CD4-positive, alpha-beta T cell treated with Interleukin-1 beta for 1 hour (primary cell): ENCODE data around the gene PAPPA.

Source experiments
- DNase-seq, 2 donors: peaks; one replicate each; pipeline ENCODE4 v3.0.0-alpha.2; 2020 to 2022

The PAPPA gene

DNA sequence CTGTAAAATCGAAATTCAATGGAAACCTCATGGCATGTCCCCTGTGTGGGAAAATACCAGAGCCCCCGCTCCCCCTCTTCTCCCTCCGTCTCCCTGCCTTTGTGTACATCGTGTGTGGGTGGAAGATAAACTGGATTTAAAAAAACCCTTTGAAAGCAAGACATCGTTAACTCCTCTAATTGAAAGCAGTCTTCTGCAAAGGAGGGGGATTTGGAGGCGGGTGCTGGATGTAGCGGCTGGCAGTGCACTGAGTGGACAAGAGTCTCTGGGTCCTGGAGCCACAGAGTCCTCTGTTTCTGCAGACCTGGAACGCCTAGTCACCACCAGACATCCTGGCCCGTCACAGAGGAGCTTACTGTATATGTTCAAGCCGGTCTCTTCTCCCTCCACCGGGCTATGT is 169.4 kb downstream of the PAPPA start:
- DNase-seq: no peak

DNA sequence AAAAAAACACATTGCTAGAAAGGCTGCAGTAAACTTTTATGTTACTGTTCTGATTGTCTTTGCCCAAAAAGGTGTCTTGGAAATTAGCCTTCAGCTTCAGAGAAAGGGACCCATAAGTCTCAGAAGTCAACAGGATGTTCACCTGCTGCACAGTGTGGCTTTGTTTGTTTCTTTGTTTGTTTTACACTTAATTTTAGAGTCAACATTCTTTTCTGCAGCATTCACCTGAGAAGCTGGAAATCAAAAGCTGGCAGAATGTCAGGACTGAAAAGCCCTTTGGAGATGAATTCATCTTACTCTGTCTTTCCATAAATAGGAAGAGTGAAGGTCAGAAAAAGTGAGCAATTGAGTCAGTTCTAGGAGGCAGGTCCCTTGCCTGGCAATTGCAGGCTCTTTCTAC is 170.0 kb downstream of the PAPPA start:
- no peak for DNase-seq

DNA sequence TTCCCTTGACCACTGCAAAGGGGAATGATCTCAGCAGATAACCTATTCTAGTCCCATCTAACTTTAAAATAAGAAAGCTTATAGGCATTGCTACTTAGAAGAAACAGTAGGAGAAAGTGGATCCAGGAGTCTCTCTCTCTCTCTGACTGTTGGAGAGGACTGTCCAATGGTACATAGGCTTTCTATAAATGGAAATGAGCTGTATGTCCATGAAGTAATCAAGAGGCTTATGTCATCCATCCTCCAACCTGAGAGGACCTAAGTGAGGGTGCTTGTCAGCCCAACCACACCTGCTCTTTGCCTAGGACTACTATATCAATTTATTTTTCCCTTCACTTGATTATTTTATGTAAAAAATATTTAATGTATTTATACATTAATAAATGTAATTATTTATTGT is 172.3 kb downstream of the PAPPA start:
- DNase-seq: no peak

DNA sequence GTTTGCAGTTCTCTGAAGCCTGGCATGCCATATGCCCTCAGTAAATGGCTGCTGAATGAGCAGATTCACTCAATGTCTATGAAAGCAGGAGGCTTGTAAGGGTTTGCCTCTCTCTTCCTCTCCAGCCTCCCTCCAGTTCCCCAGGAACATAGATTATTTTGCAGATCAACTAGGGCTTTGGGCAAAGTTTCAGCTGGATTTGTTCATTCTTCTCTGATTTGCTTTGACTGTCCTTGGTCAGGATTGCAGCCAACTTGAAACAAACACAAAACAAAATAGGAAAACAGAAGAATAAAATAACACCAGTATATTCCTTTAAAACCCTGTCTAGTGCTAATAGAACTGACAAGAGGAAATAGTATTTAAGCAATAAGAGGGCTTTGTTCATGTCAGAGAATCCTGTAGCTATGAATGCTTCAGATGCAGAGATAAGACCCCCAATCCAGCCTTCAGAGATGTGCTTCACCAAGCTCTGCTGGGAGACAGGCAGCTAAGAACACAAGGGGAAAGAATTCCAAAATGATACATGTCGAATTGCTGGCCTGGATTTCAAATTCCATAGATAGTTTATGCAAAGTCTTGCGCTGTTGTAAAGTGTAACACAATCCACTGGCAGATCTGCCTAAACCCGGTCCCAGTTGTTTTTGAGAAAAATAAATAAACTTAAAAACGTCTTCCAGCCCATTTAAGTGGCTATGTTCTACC is 174.3 kb downstream of the PAPPA start:
- DNase-seq: no peak

DNA sequence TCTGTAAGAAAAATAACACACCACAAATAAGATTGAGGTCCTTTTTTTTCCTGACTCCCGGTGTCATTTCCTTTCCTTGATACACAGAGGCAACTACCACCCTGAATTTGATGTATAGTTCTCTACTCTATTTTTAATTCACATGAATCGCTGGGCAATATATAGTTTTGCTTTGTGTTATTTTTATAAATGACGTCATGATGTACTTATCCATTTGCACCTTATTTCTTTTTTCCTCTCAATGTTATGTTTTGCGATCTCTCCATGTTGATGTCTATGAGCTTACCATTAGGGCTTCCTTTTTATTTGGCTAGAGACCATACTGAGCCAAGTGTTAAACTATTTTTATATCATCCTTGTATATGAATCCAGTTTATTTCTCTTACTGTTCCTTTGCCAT is 175.9 kb downstream of the PAPPA start:
- DNase-seq: no peak

DNA sequence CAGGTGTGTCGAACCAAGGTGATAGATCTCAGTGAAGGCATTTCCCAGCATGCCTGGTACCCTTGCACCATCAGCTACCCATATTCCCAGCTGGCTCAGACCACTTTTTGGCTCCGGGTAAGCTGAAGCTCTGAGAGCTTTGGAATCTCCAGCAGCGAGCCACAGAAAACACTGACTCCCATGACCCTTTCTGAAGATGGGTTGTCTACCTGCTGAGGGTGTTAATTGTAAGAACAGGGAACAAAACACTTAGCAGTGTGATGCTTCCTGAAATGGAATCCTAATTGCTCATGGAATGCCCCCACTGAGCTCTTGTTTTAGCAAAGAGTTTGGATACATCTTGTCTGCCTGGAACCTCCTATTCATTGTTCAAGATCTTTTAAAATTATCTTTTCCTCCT is 177.7 kb downstream of the PAPPA start:
- no peak for DNase-seq

DNA sequence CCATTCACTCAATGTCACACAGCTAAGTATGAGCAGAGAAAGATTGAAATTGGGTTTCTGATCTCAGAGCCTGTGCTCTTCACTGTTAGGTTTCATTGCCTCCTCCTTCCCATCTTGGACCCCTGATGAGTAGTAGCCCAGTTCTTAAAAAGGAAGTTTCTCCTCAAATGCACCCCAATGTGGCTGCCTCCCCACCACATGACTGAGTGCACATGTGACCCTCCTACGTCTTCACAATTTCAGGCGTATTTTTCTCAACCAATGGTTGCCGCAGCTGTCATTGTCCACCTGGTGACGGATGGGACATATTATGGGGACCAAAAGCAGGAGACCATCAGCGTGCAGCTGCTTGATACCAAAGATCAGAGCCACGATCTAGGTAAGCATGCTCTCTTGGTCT is 178.5 kb downstream of the PAPPA start:
- no peak for DNase-seq

DNA sequence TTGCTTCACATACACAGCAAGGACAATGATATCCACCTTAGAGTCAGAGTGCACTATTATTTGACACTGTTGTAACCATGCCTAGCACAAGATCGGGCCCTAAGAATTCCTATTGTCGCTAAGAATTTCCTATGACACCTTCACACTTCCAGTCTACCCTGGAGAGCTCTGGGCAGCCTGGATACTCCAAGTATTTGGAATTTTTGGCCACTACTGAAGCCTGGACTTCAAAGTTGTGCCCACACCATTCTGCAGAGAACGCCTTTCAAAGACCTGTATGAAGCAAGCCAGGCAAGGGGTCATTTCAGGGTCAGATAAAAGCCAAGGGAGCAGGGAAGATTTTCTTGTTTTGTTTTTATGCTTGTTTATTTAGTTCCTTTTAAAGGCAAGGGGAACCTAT is 179.7 kb downstream of the PAPPA start:
- no peak for DNase-seq

DNA sequence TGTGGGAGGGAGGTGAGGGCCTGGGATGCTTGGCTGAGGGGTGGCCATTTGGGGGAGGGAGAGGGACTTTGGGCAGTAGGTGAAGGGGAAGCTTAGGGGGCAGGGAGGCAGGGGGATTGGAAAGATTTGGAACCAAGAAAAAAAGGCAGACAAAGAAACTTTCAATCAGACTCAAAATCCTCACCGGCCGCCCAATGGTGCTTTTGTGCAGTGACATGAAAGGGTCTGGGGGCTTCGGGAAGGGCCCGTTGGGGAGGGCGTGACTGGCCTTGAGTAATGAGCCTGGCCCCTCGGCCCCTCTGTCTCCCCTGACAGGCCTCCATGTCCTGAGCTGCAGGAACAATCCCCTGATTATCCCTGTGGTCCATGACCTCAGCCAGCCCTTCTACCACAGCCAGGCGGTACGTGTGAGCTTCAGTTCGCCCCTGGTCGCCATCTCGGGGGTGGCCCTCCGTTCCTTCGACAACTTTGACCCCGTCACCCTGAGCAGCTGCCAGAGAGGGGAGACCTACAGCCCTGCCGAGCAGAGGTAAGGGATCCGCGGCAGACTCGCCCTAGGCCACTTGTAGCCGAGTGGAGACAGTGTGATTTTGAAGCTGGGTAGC is 181.1 kb downstream of the PAPPA start:
- DNase-seq: no peak

DNA sequence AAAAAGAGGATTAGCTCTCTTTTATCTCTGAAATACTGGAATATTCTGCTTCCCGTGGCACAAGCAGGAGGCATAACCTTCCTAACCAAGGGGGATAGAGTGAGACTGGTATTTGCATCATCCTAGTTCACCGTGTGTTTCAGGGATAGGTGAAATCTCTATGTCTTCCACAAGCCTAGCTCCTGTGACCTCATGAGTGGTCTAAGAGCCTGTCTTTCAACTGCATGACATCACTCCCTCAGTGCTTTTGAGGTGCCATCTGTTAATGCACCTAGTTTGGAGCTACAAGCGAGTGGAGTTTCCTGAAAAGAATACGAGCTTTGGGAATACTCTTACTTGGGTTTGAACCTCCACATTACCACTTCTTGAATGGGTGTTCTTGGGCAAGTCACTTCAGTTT is 181.8 kb downstream of the PAPPA start:
- DNase-seq: no peak

DNA sequence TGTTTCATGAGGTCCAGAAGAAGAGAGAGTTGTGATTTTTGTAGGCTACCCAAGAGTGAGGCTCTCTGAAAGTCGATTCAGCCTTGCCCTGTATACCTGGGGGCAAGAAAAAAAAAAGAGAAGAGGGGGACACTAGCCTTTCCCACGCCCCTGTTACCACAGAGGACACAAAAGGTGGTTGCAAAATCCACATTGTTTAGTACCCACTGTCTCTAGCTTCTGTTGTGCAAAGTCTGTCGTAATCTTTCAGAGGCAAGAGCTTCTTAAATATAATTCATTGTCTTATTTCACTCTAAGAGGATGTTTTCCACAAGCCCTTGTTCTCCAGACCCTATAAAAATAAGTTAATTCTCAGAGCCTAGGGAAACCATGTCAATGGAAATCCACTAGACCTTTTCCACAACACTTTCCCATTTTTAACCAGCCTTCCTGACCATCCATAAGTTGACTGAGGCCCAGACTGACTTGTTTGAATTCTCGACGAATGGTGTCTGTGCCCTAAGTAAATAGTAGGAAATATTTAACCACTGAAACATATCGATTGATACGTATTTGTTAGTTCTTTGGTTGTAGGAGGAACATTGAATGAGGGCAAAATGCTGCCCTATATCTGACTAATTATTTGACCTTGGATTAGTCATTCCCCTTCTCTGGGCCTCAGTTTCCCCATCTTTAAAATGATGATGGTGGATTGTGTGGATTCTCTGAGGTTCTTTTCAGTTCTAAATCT is 182.7 kb downstream of the PAPPA start:
- no peak for DNase-seq

DNA sequence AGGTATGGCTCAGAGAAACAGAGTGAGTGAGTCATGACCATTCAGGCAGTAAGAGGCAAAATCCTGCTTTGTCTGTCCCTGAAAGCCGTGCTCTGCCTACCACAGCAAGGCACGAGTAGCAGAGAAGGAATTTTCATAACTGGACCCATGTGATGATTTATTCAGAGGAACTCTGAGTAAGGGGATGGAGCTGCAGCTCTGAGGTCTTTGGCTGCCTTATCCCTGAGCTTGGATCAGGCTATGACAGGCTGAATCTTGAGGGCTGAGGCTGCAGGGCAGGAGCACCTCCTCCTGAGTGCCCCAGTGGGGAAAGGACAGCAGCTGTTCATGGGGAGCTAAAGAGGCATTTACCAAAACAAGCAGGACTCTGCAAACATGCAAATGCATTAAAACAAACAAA is 183.4 kb downstream of the PAPPA start:
- no peak for DNase-seq

DNA sequence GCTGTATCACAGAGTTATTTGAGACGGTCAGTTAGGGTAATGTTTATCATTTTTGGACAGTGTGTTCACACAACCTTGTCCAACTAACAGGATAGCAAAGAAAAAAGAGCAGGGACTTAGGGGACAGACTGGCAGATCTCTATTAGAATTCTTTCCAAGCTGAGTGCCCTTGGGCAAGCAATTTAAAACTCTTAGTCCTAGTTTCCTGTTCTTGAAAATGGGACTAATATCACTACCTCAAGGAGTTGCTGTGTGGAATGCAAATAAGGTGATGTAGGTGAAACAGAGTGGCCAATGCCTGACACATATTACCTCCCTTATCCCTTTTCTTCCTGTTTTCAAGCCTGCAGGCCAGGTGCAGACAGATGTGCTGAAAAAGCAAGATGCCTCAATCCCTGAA is 186.7 kb downstream of the PAPPA start:
- DNase-seq: no peak

DNA sequence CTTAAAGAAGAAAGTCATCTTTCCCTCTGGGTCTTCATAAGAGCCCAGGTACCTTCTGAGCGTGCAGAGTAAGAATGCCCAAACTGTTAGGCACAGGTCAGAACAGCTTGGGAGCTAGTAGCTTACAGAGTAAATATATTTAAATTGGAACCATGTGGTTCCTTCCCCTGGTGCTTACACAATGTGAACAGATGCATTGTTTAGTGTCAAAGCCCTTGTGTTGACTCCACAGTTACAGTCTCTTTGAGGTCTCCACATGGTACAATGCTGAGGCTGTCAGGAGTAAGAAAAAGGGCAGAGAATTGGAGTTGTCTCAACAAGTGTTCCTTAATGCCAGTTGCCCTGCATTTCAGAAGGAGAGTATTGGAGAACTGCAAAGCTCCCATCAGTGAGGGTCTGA is 188.5 kb downstream of the PAPPA start:
- DNase-seq: no peak

DNA sequence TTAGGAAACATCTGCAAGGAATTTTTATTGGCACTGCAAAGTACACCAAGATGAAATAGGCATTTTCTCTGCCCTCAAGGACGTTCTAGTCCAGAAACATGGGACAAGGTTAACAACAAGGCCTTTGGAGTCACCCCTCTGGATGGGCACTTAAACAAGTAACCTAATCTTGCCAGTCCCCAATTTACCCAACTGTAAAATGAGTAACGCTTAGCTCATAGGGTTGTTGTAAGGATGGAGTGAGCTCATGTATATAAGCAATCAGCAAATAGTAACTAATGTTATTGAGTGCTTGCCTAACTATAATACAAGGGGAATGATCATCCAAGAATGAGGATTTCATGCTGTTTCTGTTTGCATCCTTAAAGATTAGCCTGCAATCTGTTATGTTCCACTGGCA is 189.3 kb downstream of the PAPPA start:
- no peak for DNase-seq

DNA sequence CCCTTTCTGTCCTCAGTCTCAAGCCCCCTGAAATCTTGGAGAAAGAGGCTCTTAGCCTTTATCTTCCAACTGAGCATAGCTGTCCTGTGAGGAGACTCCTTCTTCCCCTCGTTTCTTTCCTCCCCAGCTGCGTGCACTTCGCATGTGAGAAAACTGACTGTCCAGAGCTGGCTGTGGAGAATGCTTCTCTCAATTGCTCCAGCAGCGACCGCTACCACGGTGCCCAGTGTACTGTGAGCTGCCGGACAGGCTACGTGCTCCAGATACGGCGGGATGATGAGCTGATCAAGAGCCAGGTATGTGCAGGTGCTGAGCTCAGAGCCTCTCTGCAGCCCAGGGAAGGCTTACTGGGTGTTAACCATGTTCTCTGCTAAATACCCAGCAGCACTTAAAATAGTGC is 190.8 kb downstream of the PAPPA start:
- no peak for DNase-seq

DNA sequence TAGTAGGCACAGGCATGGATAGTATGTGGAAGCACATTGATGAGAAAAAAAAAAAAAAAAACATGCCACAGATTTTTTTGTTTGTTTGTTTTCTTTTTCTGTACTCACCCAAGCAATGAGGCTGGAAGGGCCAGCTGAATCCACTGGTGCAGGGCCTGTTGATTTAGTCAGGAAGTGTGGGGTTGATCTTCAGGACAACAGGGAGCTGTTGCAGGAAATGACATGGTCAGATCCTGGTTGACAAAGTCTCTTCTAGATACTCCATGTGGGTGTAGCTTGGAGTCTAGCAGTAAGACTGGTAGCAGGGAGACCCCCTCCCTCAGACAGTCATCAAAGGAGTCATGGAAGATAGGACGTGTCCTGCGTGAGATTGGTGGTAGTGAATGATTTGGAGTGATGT is 191.8 kb downstream of the PAPPA start:
- DNase-seq: no peak

DNA sequence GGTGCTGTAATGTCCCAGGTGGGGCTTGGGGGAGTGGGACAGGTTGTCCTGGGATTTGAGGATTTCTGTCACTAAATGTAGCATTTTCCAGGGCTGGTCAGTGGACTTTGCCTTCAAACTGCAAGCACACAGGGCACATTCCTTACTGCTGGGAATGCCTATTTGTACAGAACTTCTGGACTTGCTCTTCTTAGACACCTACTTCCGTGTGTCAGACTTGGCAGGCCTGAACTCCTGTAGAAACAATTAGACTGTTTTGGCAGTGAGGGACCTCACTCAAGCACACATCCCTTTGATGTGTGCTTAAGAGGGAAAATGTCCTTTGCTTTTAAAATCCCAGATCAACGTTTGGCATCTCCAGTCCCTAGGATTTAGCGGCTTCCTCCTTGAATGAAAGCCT is 192.2 kb downstream of the PAPPA start:
- no peak for DNase-seq

DNA sequence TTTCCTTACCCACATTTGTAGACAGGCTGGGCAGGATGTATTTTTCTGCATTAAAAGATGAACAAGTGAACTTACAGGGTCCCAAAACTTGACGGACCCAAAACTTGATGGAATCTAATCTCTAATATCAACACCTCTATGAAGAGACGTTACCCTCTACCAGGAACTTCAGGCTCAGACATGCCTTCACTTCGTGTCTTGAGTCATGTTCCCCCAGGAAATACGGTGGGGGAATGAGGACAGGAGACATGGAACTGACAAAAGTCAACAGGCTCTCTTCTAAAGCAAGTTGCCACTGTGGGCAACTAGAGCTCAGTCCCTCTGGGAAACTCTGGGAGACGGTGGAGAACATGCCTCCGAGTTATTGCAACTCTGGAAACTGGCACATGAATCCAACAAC is 196.1 kb downstream of the PAPPA start:
- no peak for DNase-seq

DNA sequence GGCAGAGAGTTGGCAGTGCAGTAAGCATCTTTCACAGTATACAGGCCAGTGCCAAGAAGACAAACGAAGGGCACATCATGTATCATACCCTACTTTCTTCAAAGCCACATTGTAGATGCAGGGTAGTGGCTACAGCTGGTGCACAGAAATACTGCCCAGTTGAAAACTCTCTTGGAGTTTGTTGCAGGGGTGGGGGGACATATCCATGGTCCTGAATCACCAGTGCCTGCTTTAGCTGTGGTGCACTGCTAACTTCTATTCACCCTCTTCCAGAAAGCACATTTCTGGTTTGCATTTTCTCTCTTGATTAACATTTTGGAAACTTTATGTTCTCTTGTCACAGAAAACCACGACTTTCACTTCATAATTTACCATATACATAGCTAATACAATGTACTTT is 196.6 kb downstream of the PAPPA start:
- no peak for DNase-seq

DNA sequence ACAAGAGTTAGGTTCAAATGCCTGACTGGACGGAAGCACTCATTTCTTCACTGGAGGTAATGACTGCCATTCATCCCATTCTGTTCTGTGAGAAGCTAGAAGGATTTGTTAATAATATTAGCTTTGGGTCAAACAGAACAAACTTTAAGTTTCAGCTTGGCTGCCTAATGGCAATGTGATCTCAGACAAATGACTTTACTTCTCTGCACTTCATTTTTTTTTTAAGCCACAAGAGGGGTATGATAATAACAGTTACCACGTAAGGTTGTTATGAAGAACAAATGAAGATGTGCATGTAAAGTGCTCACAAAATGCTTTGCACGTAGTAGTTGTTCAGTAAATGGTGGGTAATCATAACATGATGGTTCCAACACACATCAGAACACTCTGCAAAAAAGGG is 199.4 kb downstream of the PAPPA start:
- no peak for DNase-seq

DNA sequence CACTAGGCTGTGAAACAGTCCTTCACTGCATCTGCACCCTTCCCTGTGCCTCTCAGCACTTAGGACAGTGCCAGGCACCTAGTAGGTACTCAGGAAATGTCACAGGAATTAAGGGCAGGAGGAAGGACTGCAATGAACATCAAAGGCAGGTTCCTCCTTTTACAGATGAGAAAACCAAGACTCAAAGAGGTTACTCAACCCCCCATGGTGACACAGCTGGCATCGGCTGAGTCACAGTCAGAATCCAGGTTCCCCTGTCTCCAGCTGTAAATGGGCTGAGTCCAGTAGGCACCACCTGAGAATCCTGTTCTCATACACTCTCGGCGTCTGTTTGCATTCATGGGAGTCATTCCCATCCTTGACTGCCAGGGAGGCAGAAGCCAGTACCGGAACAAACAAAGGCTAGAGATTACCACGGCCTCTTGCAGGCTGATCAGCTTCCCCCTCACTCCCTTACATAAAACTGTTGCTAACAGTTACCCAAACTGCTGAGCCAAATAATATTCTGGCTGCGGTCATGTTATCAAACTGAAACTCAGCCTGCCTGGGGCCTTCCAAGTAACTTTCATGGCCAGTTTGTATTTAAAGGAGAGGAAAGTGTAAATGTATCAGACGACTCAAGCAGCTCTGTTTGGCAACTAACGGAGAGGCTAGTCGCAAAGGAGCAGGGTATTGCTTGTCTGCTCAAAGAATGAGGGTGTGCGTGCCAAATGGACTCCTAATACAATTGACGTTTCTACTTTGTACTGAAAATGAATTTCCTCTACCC is 201.7 kb downstream of the PAPPA start:
- DNase-seq: no peak

DNA sequence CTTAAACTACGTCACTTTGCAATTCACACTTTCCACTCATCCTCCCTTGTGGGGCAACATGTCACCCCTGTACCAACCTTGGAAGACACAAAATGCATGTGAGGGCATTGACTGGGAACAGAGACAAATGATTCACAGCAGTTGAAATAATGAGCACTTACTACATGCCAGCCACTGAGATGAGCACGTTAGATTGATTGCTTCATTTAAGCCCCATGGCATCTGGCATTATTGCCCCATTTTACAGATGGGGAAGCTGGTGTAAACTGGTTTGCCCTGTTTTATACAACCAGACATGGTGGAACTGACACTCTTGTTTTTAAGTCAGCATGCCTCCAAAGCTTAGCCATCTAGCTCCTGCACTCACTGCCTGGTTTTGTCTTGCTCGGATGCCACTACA is 204.7 kb downstream of the PAPPA start:
- no peak for DNase-seq

DNA sequence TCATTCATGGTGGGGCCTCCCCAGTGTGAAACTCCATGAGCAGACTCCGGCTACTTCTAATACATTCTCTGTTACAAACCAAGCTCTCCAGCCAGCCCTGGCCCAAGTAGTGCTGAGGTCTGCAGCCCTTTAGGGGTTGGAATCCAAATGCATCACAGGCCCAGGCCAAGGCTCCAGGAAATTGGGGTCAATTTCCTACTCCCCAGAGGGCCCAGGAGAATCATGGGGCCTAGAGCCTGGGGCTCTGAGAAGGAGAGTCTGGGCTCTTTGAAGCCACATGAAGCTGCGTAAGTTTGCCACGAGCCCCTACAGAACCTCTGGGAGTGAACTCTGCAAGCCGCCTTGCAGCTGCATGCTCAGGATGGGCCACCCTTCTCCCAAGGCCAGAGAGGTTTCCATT is 206.4 kb downstream of the PAPPA start:
- DNase-seq: no peak
